HG03175 (cell line): Measurements from ENCODE around the gene IFIT3.

ENCODE experiments used
- ATAC-seq: cut with Tn5 transposase; IDR thresholded peaks from one replicate; pipeline ENCODE4 v1.9.1; 2021; ENCODE audit warnings: mild to moderate bottlenecking, moderate library complexity; ENCODE audit not compliant: unreplicated experiment

Gene IFIT3

DNA sequence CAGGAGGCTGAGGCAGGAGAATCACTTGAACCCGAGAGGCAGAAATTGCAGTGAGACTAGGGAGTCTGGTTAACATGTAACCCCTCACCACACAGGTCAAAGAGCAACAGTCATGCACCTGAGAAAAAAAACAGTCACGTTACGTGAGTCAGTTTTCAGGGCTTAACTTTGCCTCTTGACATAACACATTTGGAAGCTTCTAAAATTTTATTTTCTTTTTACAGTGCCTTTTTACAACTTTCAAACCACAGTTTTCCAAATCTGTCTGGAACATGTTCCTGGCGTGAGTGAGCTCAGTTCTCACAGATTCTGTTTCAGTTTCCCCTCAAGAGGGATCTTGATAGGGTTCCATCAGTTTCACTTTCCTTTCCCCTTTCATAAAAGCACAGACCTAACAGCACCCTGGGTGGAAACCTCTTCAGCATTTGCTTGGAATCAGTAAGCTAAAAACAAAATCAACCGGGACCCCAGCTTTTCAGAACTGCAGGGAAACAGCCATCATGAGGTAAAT, 4.4 kb downstream of the IFIT3 start:
- ATAC-seq: peak; percentile 47

DNA sequence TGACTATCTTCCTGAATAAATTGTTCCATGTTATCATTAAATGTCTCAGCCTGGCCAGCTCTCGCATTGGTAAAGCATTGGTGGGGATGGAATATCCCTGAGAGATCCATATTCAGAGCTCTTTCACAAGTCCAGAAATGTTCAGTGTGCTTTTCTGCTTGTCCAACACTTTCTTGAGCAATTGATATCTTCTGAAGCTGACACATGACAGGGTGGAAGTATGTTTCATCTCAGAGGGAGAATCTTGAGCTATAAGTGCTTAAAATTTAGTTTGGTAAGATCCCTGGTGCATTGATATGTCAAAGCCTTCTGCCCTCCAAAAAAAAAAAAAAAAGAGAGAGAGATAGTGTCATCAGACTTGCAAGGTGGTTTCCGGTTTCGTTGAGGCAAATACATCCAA, 7.4 kb downstream of the IFIT3 start:
- ATAC-seq: no peak

DNA sequence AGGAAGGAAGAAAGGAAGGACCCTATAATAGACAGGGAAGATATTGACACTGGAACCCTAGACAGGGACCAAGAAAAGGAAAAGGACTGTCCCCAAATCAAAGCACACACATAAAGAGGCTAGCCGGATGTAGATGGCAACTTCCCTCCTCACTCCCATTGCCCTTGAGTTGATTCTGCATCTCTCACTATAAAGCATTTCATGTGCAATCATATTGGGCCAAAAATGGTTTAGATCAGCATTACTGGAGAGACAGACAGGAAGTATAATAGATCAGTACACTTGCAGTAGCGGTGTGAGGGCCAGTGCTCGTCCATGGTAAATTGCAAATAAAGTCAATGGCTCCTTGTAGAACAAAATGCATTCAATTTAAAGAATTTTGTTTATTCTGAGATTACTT, 8.4 kb downstream of the IFIT3 start:
- no peak for ATAC-seq

DNA sequence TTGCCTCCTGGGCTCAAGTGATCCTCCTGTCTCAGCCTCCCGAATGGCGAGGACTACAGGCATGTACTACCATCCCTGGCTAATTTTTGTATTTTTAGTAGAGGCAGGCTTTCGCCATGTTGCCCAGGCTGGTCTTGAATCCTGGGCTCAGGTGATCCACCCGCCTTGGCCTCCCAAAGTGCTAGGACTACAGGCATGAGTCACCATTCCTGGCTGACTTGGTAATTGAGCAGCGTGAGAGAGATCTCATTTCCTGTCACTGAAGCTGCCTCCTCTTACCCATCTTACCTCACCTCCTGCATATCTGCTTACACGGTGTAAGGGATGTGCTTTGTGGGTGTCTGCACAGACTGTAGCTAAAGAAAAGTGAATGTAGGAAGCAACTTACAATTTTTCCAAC, 9.7 kb downstream of the IFIT3 start:
- no peak for ATAC-seq

DNA sequence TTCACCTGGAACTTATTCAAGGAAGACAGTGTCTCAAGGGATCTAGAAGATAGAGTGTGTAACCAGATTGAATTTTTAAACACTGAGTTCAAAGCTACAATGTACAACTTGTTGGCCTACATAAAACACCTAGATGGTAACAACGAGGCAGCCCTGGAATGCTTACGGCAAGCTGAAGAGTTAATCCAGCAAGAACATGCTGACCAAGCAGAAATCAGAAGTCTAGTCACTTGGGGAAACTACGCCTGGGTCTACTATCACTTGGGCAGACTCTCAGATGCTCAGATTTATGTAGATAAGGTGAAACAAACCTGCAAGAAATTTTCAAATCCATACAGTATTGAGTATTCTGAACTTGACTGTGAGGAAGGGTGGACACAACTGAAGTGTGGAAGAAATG, 10.9 kb downstream of the IFIT3 start:
- no peak for ATAC-seq

DNA sequence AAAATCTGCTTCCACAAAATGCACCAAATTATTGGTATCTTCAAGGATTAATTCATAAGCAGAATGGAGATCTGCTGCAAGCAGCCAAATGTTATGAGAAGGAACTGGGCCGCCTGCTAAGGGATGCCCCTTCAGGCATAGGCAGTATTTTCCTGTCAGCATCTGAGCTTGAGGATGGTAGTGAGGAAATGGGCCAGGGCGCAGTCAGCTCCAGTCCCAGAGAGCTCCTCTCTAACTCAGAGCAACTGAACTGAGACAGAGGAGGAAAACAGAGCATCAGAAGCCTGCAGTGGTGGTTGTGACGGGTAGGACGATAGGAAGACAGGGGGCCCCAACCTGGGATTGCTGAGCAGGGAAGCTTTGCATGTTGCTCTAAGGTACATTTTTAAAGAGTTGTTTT, 12.1 kb downstream of the IFIT3 start:
- ATAC-seq: no peak

DNA sequence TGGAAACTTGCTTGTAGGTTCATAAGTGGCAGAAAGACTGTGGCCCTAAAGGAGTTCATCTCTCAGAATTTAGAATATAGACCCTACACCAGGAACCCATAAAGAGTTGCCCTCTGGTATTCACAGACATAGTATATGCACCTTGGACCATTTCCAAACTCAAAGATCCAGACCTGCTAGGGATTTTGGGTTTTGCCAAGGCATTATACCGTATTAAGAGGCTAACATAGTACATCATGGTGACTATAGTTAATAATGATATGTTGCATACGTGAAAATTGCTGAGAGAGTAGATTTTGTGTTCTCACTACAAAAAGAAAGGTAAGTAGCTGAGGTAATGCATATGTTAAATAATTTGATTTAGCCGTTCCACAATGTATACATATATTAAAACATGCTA, 13.9 kb downstream of the IFIT3 start:
- ATAC-seq: no peak

DNA sequence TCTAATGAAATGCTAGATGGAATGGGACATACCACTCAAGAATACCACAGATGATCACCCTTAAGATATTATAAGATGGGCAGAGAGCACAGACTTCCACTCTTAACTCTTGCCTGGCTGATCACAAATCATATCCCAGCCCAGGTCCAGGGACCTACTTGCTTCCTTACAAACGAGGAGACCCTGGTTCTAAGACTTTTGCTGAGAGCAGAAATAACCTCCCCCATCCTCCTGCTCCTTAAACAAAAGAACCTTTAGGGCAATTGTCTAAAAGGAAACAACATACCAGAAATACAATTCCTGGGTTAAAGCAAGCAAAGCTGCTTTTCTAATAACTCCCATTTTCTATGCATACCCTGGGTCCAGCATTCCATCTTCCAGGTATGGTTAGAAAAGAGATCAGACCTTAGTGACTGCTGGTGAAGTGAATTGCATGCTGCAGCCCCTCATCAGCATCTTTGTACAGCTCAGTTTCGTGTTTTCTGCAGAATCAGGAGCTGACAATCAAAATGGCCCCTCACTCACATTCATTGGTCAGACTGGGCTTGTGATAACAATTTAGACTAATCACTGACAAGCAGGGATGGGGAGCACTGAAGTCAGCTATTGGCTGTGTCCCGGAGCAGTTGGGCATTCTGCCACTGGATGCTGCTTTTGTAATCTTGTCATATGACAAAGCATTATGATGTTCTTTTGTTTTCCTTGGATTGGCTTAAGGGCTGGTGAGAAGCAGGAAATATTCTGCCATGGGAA, 14.6 kb downstream of the IFIT3 start:
- no peak for ATAC-seq

DNA sequence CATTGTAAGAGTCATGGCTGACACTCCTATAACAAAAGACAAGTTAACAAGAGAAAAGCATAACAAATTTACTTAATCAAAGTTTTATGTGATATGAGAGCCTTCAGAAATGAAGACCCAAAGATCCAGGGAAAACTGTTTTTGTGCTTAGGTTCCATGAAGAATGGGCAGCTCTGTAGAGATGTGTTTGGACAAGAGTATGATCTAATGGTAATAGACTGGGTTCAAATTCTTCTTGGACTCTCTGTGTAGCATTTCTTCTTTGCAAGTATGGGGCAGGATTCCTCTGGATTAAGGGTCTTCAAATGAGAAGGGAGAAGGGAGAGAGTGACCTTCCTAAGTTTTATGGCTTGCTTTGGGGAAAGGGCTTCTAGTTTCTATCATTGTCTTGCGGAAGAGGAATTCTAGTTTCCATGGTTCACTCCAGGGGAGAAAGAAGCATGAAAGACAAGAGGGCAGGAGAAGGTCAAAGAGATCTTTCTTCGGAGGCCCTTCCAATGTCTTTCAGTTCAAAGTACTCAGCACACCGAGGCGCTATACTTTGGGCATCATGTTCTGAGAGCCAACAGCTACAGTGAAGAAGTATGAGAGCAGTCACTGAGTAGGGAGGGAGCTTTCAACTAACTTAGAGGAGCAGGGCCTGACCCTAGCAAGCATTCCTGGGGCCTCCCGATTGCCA, 15.4 kb downstream of the IFIT3 start:
- ATAC-seq: no peak

DNA sequence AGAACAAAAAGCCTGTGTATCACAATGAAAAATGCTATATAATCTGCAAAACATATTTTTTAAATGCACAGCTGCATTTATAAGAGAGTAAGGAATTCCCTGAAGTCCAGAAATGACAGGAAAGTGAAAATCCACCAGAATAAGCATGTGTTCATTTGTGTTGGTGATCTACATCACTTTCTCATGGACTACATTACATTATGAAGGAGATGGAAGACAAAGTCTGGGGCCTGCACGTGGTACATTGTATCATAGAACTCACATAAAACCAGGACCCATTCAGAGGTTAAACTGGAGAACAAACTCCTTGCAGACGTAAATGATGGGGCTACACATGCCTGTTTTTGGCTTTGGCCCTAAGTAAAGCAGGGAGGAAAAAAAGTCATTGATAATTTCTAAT, 16.4 kb downstream of the IFIT3 start:
- ATAC-seq: no peak

DNA sequence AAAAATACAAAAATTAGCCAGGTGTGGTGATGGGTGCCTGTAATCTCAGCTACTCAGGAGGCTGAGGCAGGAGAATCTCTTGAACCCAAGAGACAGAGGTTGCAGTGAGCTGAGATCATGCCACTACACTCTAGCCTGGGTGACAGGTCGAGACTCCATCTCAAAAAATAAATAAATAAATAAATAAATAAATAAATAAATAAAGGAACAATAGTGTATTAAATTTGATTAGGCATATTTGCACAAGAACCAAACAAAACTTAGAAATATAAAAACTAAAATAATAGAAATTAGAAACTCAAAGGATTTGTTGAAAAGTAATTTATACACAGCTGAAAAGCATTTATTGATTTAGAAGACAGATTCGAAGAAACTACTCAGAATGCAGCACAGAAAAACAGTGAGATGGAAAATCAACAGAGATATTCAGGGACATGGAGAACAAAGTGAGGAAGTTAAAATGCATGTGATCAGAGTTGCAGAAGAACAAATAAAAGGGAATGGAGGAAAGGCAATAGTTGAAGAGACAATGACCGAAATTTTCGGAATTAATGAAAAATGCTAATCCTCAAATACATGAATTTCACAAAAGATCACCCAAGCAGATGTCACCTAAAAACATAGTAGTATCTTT, 17.7 kb downstream of the IFIT3 start:
- ATAC-seq: no peak

DNA sequence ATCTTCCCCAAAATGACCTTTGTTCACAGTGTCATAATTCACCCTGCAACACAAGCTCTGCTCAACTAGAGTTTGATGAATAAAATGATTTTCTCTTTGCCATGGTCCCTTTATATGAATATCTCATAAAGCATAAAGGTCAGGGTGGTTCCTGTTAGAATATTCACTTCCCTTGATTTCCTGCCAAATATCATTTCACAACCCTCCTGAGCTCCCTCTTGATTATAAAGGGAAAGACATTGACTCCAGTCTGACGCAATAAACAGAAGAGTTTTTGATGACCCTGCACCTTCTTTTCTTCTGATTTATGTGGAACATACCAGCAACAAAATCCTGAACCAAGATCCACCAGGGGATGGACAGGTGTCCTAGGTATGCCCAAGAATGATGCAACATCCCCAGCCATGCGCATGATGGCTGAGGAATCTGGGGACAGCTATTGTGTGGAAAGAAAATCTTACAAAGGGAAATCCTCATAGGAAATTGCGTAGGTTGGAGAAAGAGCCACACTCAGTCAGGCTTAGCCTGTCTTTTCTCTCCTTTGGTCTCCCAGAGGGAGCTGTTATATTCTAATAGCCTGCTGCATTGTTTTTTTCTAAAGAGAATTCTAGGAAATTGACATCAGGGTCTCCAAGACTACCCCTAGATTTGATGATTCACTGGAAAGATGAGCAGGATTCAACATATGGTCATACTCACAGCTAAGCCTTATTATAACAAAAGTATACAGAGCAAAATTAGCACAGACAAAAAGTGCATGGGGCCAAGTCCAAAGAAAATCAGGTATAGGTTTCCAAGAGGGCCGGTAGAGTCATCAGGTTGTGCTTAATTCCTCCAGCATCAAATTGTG, 18.8 kb downstream of the IFIT3 start:
- no peak for ATAC-seq

DNA sequence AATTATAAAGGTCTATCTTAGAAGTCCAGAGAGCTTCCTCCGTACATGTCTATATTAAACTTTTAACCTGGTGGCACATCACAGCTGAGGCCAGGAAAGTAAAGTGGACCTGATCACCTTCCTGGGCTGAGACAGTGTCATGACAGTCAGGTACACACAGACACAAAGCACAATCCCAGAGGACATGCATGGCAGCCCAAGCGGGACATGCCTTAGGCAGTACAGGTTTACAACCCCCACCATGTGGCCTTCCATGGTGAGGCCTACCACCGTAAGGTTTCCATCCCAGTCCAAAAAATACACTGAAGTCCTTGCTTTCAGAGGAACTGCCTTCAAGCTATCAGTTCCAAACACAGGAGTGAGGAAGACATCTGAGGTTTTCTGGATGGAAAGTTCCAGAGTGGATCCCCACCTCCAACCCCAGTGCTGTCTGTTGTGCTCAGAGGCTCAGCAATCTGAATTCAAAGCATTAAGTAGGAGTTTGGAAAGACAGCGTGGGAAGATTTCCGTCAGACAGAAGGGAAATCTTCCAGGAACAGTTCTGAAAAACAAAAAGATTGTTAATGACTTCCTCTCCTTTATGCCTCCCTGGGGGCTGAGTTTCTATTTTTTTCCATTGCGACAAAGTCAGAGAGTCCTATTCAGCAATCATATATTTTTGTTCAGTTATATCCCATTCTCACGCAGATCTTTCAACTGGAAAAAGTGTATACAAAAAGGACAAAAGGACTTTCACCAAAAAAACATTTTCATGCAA, 20.1 kb downstream of the IFIT3 start:
- ATAC-seq: no peak

DNA sequence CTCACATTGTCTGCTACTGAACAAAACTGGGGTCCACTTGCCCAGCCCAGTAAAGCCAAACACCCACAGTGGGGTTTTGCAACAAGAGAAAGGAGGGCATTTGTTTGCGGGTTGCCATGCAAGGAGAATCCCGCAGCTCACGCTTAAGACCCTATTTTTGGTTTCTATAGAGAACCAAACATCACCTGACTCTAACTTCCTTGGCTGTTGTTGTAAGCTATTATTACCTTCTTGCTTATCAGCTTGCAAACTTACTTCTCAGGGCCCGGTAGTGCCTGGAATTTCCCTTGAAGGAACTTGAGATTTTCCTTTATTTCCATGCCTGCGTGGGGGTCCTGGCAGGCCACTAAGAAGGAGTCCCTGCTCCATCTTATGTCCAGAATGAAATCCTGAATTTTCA, 20.7 kb downstream of the IFIT3 start:
- no peak for ATAC-seq

DNA sequence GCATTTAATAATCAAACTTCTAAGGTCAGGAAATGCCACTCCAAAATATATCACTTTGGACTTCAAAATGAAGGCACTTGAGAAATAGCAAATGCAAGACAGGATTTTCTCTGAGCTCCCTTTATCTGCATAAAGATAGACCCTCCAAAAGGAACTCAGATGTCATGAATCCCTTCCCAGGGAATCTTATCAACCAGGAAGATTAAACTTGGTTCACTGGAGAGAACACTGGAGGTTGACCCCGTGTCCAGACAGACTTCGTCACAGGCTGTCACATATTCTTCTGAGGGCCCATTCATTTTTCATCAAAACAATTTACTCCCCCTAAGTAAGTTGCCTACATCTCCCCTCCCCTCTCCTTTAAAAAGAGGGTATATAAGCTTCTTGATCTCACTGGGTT, 21.2 kb downstream of the IFIT3 start:
- no peak for ATAC-seq

DNA sequence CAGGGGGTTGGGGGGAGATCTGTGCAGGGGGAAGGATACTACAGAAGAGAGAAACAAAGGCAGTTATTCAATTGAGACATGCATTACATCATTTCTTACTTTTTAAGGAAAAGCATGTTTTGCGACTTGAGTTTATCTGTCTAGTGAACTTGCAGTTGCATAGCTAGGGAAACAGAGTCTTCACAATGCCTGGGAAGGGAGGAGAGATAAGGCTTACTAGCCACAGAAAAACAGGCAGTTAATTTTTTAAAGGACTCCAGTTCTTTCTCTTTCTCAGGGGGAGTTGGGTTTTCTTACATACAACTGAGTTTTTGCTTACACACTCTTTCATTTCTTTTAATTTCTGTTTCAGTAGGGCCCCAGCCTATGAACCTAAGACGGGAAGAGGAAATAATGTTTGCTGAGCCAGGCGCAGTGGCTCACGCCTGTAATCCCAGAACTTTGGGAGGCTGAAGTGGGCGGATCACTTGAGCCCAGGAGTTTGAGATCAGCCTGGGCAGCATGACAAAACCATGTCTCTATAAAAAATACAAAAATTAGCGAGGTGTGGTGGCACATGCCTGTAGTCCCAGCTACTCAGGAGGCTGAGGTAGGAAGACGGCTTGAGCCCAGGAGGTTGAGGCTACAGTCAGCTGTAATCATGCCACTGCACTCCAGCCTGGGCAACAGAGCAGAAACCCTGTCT, 23.0 kb downstream of the IFIT3 start:
- ATAC-seq: peak; percentile 31

DNA sequence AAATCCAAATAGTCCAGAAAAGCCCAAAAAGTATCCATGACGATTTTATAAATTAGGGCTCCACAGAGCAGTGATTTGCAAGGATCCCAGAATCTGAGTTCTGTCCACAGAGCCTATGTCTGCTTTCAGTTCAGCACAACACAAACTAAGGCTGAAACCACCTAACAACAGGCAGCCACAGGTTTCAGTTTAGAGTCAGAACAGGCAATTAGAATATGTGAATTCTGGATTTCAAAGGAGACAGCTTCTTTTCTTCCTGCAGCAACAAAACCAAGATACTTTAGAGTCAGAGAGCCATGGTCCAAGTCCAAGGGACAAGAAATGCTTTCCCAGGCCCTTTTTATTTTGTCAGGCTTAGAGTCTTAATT, 23.6 kb downstream of the IFIT3 start:
- peak; percentile 94 for ATAC-seq

DNA sequence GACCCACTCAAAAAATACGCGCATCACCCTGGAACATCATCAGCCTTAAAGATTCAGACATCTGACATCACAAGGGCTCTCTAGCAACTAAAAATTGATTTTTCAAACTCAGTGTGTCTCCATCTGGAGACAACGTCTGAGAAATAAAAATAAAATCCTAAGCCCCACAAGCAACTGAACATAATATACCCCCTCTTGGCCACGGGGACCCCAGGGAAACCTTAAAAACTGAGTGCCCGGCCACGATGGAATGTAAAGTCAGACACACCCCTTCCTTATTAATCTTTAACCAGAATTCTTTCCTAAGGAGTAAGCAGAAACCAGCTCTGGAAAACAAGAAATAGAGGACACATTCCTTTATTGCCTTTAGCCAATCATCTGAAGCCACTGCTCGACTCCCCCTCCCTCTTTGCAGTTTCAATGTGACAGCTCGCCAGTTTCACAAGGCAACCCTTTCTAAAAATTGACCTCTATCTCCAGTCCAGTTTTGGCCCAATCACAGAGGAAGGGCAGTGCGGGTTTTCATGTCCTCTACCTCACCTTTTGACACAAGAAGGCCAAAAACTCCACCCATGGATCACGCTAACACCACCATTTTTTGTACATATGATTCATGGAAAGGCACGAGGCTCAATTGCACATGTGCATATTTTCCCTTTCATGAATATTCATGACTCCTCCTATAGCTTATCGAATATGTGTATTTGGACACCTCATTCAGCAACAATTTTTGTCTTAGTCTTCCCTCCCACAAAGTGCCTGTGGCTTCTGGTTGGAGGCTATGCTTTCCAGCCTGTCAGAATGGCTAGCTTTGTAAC, 24.2 kb downstream of the IFIT3 start:
- ATAC-seq: peak; percentile 49

DNA sequence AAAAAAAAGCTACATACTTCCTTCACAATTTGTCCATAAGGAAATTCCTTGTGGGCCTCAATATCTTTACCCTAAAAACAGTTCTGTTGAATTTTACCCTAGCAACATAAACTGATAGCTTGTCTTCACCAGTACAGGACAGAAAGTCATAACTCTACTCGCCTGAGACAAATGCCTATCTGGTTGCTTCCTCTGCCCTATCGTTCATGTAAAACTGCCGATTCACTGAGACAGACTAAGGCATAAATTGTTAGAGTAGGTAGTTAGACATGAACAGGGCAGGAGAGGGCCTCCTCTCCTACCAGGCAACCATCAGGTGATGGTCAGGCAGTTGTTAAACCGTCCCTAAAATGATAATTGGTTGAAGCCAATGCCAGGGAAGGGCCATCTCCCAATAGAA, 25.0 kb downstream of the IFIT3 start:
- no peak for ATAC-seq
